Fibroblast of lung (primary cell): ENCODE measurements around the gene SRPX2. TPM values are rescaled to one million over a fixed set of nuclear protein-coding genes. Genes with fewer than 3 reads are reported as not detected.

ENCODE experiments used
- DNase-seq, 2 donors: peaks; one replicate each; pipeline versions ENCODE4 v3.0.0 to v3.0.0-alpha.2; 2010; ENCODE audit warnings: low read depth in 2 of 2
- H2AFZ ChIP-seq: 2 replicates; pipeline ENCODE4 v1.5.1; 2012; ENCODE audit warnings: low read length, control low read depth, inconsistent platforms
- H3K27ac ChIP-seq: 2 replicates; pipeline ENCODE4 v1.5.1; 2011; ENCODE audit warnings: low read length, control low read depth; ENCODE audit not compliant: insufficient read depth
- H3K27me3 ChIP-seq: 2 replicates; pipeline ENCODE4 v1.5.1; 2011; ENCODE audit warnings: mild to moderate bottlenecking, low read length; ENCODE audit not compliant: control insufficient read depth, insufficient read depth
- H3K36me3 ChIP-seq: 2 replicates; pipeline ENCODE4 v1.5.1; 2011; ENCODE audit warnings: low read length; ENCODE audit not compliant: control insufficient read depth, insufficient read depth
- H3K4me1 ChIP-seq: 2 replicates; pipeline ENCODE4 v1.5.1; 2011; ENCODE audit warnings: low read length; ENCODE audit not compliant: control insufficient read depth, insufficient read depth; ENCODE audit errors: extremely low read depth
- H3K4me2 ChIP-seq: 2 replicates; pipeline ENCODE4 v1.5.1; 2011; ENCODE audit warnings: low read length, control low read depth; ENCODE audit not compliant: insufficient read depth; ENCODE audit errors: extremely low read depth
- H3K4me3 ChIP-seq, 4 experiments: fragments of 200-600 bp in 1 of 4; sonication (generic) in 1 of 4; replicated peaks in 1 of 4; 2 replicates each; pipeline ENCODE4 v1.5.1; 2011 to 2016; ENCODE audit warnings: low read length in 4 of 4, low read depth in 3 of 4, mild to moderate bottlenecking in 3 of 4, control low read depth in 2 of 4, inconsistent platforms in 1 of 4, mixed read lengths in 1 of 4; ENCODE audit not compliant: insufficient read depth in 1 of 4; ENCODE audit errors: control extremely low read depth in 1 of 4
- H3K79me2 ChIP-seq: 2 replicates; pipeline ENCODE4 v1.5.1; 2012; ENCODE audit warnings: mild to moderate bottlenecking, low read length, inconsistent platforms; ENCODE audit not compliant: control insufficient read depth, insufficient read depth
- H3K9ac ChIP-seq: 2 replicates; pipeline ENCODE4 v1.5.1; 2011; ENCODE audit warnings: mild to moderate bottlenecking, low read length, control low read depth; ENCODE audit not compliant: insufficient read depth
- H3K9me3 ChIP-seq: 2 replicates; pipeline ENCODE4 v1.5.1; 2012; ENCODE audit warnings: low read depth, low read length; ENCODE audit not compliant: control insufficient read depth, insufficient read depth
- H4K20me1 ChIP-seq: 2 replicates; pipeline ENCODE4 v1.5.1; 2011; ENCODE audit warnings: low read length; ENCODE audit not compliant: control insufficient read depth, insufficient read depth; ENCODE audit errors: extremely low read depth
- EZH2 ChIP-seq: IDR thresholded peaks from 2 replicates; pipeline ENCODE4 v1.5.1; 2012; ENCODE audit warnings: low read length, control low read depth, mild to moderate bottlenecking; ENCODE audit errors: missing control alignments
- polyA plus RNA-seq, 2 donors: library from polyadenylated mRNA; depleted of rRNA in 1 of 2; stranded (reverse) in 1 of 2; unstranded in 1 of 2; fragments of >200 nt; gene quantifications; 2 replicates each; pipeline ENCODE4 v1.2.1, GENCODE V29; 2011 to 2012; ENCODE audit warnings: missing spikeins in 1 of 2
- total RNA-seq: library from RNA; depleted of rRNA; stranded (reverse); fragments of >200 nt; gene quantifications from 2 replicates; pipeline ENCODE4 v1.2.1, GENCODE V29; 2014
- TF ChIP-seq, protein P1 (sequence below), 2 donors: IDR thresholded peaks in 1 of 2; conservative IDR thresholded peaks in 1 of 2; 1 replicate in 1 of 2; 2 replicates in 1 of 2; pipeline ENCODE4 v1.5.1; 2011 to 2012; ENCODE audit warnings: low read length in 2 of 2, control low read depth in 1 of 2, inconsistent platforms in 1 of 2, low read depth in 1 of 2, mild to moderate bottlenecking in 1 of 2

Gene SRPX2
- total and polyA plus RNA-seq, 2 donors (not counting 1 experiment from before 2014, with no cell fraction given) = 18.2 to 77.6 TPM

GRCh38 chrX:100704581-100705203 lies 60.7 kb downstream of the SRPX2 start:
- Histone ChIP-seq H3K9me3 (no peaks in the 10 kb centered on the region), H3K36me3 (no peaks in the 10 kb centered on the region), H3K27ac (no peak overlapping the region), H3K9ac (no peak overlapping the region), H3K4me3 (no peak overlapping the region), H3K79me2 (no peaks in the 10 kb centered on the region), H3K27me3 (no peaks in the 10 kb centered on the region), H3K4me2 (no peak overlapping the region), H3K4me1 (no peaks in the 10 kb centered on the region), H4K20me1 (no peaks in the 10 kb centered on the region), H2AFZ (no peak overlapping the region)
- DNase-seq = no peak
- TF ChIP-seq, protein P1, sequence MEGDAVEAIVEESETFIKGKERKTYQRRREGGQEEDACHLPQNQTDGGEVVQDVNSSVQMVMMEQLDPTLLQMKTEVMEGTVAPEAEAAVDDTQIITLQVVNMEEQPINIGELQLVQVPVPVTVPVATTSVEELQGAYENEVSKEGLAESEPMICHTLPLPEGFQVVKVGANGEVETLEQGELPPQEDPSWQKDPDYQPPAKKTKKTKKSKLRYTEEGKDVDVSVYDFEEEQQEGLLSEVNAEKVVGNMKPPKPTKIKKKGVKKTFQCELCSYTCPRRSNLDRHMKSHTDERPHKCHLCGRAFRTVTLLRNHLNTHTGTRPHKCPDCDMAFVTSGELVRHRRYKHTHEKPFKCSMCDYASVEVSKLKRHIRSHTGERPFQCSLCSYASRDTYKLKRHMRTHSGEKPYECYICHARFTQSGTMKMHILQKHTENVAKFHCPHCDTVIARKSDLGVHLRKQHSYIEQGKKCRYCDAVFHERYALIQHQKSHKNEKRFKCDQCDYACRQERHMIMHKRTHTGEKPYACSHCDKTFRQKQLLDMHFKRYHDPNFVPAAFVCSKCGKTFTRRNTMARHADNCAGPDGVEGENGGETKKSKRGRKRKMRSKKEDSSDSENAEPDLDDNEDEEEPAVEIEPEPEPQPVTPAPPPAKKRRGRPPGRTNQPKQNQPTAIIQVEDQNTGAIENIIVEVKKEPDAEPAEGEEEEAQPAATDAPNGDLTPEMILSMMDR (conservative IDR thresholded peaks at IDR 0.05 in 1 of 2, IDR thresholded peaks at IDR 0.05 in 1 of 2; ENCODE audit: low read depth in 1 of 2, low read length in 2 of 2) = no peak
- TF ChIP-seq EZH2 = no peak

GRCh38 chrX:100710816-100711215 lies 66.8 kb downstream of the SRPX2 start:
- TF ChIP-seq, protein P1 (conservative IDR thresholded peaks at IDR 0.05 in 1 of 2, IDR thresholded peaks at IDR 0.05 in 1 of 2; ENCODE audit: low read depth in 1 of 2, low read length in 2 of 2) = no peak
- TF ChIP-seq EZH2 = no peak
- no peaks in the 10 kb centered on the region for H3K27me3 ChIP-seq

GRCh38 chrX:100717363-100717762 lies 73.4 kb downstream of the SRPX2 start:
- H3K79me2 ChIP-seq = no peaks in the 10 kb centered on the region
- no peak for TF ChIP-seq EZH2
- TF ChIP-seq, protein P1 (conservative IDR thresholded peaks at IDR 0.05 in 1 of 2, IDR thresholded peaks at IDR 0.05 in 1 of 2; ENCODE audit: low read depth in 1 of 2, low read length in 2 of 2) = no peak

More at GRCh38 chrX:100710816-100711215, 66.8 kb downstream of the SRPX2 start:
- Histone ChIP-seq H3K79me2 (no peaks in the 10 kb centered on the region), H3K36me3 (no peaks in the 10 kb centered on the region), H3K9me3 (no peaks in the 10 kb centered on the region), H3K27ac (no peak overlapping the region), H4K20me1 (no peaks in the 10 kb centered on the region), H3K4me3 (no peak overlapping the region), H3K9ac (no peak overlapping the region), H2AFZ (no peak overlapping the region), H3K4me1 (no peaks in the 10 kb centered on the region), H3K4me2 (no peak overlapping the region)
- no peak for DNase-seq

More at GRCh38 chrX:100717363-100717762, 73.4 kb downstream of the SRPX2 start:
- Histone ChIP-seq H3K4me1 (no peaks in the 10 kb centered on the region), H4K20me1 (no peaks in the 10 kb centered on the region), H3K4me2 (no peak overlapping the region), H3K27ac (no peak overlapping the region), H3K9me3 (no peaks in the 10 kb centered on the region), H2AFZ (no peak overlapping the region), H3K36me3 (no peaks in the 10 kb centered on the region), H3K9ac (no peak overlapping the region), H3K4me3 (no peak overlapping the region), H3K27me3 (no peaks in the 10 kb centered on the region)
- DNase-seq = no peak
